GM20000 (cell line): Measurements from ENCODE around the gene CDKN2A.

ENCODE experiments used
- DNase-seq: peaks from one replicate; pipeline ENCODE4 v3.0.0; 2012; ENCODE audit warnings: low spot score
- TF ChIP-seq, protein P1 (sequence below): IDR thresholded peaks from 2 replicates; pipeline ENCODE4 v1.5.1; 2012; ENCODE audit warnings: mild to moderate bottlenecking, control low read depth; ENCODE audit errors: extremely low read depth, missing control alignments

Gene CDKN2A

DNA sequence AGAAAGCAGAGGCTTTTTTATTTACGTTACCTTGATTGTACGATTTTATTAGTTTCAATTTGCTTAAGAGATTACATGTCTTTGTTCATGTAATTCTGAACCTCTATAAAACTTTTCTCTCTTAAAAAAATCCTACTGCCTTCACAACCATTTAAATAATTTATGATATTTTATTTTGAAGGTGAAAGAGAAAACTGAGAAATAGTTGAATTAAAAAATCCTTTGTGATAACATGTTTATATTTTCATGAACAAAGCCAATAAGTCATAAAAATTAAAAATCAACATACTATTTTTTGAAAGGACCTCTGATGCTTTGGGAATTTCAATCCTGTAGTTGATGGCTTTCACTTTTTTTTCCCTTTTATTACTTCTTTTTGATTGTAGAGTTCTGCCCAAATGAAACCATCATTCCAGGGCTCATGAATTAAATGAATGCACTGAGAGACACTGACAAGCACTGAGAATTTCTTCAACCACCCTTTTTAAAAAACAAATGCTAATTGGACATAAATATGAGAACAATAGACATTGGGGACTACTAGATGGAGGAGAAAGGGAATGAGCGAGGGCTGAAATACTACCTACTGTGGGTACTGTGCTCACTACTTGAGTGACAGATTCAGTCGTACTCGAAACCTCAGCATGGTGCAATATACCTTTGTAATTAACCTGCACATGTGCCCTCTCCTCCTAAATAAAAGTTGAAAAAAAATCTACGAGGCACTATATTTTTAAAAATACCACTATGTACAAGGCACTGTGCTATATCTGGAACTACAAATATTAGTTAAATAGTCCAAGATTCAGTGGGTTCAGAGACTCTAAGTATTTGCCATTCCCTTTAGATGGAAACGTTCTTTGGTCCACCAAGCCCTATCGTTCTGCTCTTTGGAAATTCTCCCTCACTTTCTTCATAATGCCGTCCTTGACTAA lies 5.9 kb downstream of the CDKN2A start:
- TF ChIP-seq, protein P1, sequence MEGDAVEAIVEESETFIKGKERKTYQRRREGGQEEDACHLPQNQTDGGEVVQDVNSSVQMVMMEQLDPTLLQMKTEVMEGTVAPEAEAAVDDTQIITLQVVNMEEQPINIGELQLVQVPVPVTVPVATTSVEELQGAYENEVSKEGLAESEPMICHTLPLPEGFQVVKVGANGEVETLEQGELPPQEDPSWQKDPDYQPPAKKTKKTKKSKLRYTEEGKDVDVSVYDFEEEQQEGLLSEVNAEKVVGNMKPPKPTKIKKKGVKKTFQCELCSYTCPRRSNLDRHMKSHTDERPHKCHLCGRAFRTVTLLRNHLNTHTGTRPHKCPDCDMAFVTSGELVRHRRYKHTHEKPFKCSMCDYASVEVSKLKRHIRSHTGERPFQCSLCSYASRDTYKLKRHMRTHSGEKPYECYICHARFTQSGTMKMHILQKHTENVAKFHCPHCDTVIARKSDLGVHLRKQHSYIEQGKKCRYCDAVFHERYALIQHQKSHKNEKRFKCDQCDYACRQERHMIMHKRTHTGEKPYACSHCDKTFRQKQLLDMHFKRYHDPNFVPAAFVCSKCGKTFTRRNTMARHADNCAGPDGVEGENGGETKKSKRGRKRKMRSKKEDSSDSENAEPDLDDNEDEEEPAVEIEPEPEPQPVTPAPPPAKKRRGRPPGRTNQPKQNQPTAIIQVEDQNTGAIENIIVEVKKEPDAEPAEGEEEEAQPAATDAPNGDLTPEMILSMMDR, result no peak
- no peak for DNase-seq

DNA sequence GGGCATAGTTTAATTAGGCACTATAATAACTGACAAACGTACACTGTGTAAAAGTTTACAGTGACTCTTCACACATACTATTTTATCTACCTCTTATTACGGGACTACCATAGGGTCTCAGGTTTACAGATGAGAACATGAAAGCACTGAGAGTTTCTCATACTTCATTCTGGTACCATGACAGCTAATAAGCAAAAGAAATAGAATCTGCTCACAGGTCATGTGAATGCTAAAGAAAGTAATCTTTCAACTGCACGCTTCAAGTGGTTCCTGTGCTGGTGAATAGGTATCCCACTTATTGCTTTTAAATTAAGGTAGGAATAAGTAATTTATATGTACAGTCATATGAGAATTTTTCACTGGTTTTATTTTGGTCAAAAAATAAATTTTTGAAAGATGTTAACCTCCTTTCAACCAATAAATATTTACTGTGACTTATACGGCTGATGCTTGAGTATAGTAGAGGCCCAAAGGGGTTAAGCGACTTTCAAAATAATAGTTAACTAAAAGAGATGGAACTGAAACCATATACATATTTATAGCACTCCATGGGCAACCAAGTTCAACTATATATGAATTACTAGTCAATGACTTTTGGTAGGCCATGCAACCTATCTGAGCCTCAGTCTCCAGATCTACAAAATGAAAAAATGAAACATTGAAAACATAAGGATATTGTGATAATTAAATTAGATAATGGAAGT lies 8.1 kb downstream of the CDKN2A start:
- TF ChIP-seq, protein P1, result no peak
- no peak for DNase-seq

DNA sequence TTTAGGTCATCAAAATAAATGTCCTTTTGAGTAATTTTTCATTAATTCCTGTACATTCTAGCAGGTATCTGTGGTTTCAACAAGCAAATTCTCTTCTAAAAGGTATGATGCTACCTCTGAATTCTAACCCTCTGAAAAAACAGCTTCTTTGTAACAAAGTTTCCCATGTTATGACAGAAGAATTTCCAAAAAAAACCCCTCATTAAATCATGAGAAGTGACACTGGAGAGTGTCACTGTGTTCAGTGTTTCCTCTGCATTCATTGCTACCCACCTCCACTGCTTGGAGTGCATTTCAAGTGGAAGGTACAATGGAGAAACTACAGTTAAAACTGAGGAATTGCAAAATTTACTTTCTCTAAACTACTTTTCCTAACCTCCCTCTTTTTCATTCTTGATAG lies 10.1 kb downstream of the CDKN2A start:
- no peak for DNase-seq
- TF ChIP-seq, protein P1, result no peak

DNA sequence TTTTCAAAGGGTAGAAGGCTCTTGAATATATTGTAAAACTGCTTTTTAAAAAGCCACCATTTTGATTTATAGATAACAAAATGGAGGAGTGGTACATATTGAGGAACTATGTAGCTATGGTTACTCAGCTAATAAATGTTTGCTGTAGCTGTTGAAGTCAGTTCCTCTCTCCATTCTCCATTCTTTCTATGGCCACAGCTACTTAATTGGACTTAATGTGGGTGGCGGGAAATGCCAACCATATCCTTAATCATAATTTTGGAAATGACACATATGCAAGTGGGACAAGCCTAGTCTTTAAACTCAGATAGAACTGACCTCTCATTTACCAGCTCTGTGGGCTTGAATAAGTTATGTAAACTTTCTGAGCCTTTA lies 10.6 kb downstream of the CDKN2A start:
- TF ChIP-seq, protein P1, result no peak
- no peak for DNase-seq

DNA sequence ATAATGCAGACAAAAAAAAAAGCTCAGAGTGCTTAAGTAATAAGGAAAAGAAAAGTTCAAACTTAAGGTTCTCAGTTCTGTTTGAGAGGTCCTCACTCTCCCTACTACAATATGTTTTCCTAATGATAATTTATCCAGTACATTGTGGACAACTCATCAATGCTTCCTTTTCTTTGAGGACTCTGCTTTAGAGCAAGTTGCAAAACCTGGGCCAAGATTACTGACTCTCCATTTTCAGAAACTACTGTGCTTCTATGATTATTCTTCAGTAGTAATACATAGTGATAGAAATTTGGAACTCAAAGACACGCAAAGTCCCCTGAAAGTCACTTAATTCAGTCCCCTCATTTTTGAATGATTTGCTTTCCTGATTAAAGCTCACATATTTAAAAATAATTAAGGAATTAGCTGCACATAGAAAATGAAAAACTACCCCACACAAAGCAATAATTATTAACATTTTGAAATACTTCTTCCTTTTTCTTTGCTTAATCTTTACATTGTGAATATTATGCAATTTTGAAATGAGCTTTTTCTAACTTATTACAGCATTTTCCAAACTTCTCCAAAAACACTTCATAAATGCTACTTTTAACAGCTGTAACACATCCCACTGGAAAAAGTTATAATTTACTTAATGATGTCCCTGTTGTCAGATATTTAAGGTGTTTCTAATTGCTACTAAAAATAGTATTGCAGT lies 11.2 kb downstream of the CDKN2A start:
- DNase-seq, result no peak
- TF ChIP-seq, protein P1, result no peak

DNA sequence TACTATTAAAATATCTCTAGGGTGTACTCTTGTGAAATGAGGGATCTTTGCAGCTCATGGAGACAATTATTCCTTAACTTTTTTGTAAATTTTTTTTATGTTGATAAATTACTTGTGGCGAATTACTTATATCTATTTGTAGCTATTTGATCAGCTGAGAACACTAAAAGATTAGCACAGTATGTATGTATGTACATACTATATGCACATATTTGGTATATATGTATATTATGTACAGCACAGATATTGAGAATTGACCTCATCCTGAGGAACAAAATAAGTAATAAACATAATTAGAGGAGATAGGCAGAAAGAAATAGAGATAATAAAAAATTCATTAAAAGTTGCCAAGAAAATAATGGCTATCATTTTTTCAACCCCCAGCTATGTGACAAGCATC lies 11.8 kb downstream of the CDKN2A start:
- no peak for DNase-seq
- TF ChIP-seq, protein P1, result no peak
